Measurements from ENCODE around the gene CACNA1A.
"Not testable (repeated sequence)": the region's sequence is repeated elsewhere in the genome, so short reads cannot be mapped to it uniquely, and the experiment has no call there.

The CACNA1A gene

DNA sequence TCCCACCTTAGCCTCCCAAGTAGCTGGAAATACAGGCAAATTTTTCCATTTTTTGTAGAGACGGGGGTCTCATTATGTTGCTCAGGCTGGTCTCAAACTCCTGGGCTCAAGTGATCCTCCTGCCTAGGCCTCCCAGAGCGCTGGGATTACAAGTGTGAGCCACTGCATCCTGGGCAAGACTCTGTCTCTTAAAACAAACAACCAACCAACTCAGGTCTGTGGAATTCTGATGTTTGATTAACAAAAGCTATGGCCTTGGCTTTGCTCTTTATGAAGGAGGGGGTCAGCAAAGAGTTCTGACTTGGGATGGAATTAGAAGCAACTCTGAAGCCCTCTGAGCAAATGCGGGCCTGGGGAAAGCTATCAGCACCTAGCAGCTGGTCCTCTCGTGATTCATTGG lies 238.4 kb downstream of the CACNA1A start:
- DNase-seq: no peak

- no peak for DNase-seq
Observed at GRCh38 chr19:13267131-13267530, 239.1 kb downstream of the CACNA1A start.

DNA sequence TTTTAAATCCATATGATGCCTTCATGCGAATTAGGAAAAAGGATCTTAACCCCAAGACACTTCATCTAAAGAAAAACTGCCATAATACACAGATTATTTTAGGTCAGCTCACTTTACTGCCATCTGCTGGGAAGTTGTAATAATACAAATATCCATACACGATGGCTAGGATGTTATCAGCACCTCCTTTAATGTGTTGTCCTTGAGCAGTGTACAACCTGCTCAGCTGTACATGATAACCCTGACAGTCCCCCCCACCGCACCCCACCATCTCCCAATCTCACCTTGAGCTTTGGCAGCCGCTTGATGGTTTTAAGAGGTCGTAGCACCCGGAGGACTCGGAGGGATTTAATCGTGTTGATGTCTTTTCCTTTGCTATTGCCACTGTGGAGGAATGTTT lies 243.8 kb downstream of the CACNA1A start:
- no peak for DNase-seq

GRCh38 chr19:13260883-13261653 lies 245.2 kb downstream of the CACNA1A start:
- peak; percentile 45 for DNase-seq

DNA sequence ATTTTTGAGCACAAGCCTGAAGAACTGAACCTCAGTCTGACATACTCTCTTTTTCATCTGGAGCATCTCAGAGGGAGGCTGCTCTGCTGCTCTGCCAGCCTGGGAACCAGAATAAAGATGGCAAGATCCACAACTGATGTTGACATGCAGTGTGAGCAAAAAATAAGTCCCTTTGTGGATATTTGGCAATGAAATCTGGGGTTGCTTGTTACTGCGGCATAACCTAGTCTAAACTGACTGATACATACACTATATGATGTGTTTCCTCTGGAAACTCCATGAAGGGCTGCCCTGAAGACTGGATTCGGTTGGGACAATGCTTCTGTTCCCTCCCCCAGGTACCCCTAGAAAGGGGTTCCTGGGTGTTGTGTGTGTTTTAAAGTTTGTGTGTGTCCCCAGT lies 249.4 kb downstream of the CACNA1A start:
- DNase-seq: no peak

GRCh38 chr19:13256398-13256797 lies 249.9 kb downstream of the CACNA1A start:
- not testable (repeated sequence) for DNase-seq

DNA sequence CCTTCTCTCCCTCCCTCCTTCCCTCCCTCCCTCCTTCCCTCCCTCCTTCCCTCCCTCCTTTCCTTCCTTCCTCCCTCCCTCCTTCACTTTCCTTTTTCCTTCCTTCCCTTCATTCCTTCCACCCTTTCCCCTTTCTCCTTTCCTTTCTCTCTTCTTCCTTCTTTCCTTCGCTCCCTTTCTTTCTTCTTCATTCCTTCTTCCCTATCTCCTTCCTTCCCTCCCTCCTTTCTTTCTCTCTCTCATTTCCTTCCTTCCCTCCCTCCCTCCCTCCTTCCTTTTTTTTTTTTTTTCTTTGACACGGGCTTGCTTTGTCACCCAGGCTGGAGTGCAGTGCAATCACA lies 250.6 kb downstream of the CACNA1A start:
- DNase-seq: no peak

GRCh38 chr19:13255041-13255718 lies 251.1 kb downstream of the CACNA1A start:
- no peak for DNase-seq

- DNase-seq: no peak
Observed at GRCh38 chr19:13252569-13253335, 253.5 kb downstream of the CACNA1A start.

- DNase-seq: no peak
Observed at GRCh38 chr19:13244920-13245319, 261.4 kb downstream of the CACNA1A start.

DNA sequence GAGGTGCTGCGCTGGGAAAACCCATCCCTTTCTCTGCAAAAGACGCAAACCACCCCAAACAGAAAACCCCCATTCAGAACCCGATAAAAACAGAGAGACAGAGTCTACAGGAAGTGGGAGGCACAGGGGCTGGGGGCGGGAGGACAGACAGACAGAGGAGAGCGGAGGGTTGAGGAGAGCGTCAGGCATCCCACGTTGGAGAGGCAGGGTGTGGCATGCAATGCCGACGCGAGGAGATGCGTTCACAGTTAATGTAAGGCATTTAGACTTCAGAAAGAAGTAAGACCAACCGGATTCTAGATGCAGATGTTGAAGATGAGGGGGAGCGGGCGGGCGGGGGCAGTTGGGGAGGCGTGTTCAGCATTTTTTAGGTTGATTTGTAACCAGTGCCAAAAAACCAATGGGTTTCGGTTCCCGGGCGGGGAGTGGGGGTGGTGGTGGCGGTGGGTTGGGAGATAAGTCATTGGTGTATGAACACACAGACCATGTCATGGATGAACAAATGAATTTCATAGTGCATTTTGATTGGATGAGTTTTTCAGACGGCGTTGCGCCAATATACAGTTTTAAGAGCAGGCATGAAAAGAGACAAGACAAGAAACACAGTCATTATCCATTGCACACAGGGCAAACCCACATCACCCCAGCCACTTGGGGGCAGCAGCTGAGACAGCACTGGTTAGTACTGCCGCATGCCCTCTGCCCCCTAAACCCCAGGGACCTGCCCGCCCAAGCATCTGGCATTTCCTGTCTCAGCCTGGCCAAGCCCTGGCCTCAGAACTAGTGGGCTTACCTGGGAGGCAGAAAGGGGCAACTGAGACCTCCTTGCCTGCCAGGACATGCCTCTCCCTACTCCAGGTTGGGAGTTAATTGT lies 264.8 kb downstream of the CACNA1A start:
- peak; percentile 71 for DNase-seq

GRCh38 chr19:13240312-13241022 lies 265.8 kb downstream of the CACNA1A start:
- DNase-seq: no peak

DNA sequence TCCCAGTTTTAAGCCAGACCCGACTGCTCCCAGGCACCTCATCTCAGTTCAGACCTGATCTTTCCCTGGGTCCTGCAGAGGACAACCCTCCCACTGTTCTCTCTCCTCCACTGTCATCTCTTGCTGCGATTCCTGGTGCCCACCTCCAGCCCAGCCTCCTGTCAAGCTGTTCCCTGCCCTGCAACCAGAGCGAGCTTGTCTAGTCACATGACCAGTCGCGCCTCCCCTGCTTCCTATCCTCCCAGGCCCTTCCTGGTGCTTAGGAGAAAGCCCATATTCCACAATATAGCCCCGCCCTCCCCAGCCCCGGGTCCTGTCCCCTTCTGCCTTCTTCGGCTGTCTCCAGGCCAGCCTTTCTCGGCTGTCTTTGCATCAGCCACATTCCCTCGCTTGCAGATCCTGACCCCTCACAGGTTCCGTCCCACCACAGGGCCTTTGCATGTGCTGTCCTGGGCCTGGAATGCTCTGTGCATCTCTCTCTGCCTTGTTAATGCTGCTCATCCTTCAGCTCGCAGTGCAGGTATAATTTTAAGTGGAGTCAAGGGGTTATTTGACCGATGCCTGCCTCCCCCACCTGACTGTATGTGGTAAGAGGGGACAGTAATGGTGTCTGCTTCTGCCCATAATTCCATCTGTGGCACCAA lies 267.3 kb downstream of the CACNA1A start:
- DNase-seq: no peak

DNA sequence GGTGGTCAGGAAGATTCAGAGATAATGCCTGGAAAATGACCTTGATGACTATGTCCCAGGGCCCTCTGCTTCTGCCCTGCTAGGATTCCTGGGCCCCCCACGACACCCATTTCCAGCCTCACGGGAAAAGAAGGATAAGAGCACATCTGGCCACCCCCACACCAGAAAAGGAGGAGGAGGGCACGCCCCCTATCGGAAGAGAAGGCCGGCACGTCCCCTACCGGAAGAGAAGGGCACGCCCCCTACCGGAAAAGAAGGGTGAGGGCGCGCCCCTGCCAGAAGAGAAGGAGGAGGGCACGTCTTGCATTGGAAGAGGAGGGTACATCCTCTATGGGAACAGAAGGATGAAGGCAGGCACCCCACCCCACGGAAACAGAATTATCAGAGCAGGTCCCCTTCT lies 271.8 kb downstream of the CACNA1A start:
- DNase-seq: peak; percentile 77

DNA sequence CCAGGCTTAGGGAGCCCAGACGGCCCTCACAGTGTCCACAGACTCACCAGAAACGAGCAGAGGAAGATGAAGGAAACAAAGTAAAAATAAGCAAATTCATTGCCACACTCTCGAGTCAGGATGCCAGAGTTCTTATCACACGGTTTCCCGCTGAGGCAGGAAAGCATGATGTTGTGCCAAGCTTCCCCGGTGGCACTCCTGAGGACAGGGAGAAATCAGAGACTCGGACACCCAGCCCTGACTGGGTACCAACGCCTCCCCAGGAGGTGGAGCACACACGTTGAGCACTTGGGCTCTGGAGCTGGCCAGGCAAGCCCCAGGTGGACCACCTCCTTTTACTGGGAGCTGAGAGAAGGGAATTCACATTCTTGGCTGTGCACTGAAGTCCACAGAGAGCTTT lies 274.6 kb downstream of the CACNA1A start:
- DNase-seq: no peak

DNA sequence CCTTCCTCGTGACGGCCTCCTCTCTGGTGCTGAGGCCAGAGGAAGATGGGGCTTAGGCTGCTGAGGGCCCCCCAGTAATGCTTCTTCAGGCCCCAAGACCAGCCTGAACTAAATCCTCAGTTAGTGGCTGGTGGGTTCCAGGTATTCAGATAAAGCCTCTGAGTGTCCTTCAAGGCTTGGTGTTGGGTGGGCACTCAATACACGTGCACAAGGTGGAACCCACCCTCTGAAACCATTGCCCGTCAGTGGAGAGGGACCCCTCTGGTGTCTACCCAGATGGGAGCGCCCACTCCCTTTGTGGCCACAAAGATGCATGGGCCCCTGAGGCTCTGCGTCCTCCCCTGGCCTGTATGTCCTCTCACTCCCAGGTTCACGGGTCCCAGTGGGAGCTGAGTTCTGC lies 277.0 kb downstream of the CACNA1A start:
- no peak for DNase-seq

- no peak for DNase-seq
Observed at GRCh38 chr19:13228561-13228960, 277.7 kb downstream of the CACNA1A start.

- DNase-seq: no peak
Observed at GRCh38 chr19:13226983-13227382, 279.3 kb downstream of the CACNA1A start.

- DNase-seq: no peak
Observed at GRCh38 chr19:13225973-13226865, 280.1 kb downstream of the CACNA1A start.

GRCh38 chr19:13225085-13225484 lies 281.2 kb downstream of the CACNA1A start:
- DNase-seq: no peak

DNA sequence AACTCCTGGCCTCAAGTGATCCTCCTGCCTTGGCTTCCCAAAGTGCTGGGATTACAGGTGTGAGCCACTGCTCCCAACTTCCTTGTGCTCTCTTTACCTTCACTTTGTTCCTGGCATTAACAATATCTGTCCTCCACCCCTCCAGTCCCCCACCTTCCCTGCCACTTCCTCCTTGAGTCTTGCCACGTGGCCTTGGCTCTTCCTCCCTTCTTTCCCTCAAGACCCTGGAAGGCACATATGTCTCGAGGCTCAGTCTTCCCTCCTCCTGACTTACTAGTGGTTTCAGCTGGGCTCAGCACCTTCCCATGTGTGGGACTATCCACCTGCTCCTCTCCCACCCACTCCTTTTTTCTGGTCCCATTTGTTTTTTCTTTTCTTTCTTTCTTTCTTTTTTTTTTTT lies 285.4 kb downstream of the CACNA1A start:
- no peak for DNase-seq

Measured in stimulated activated CD8-positive, alpha-beta memory T cell treated with anti-CD3 and anti-CD28 coated beads, Interleukin-4, amount 100 ng/mL, for 48 hours (primary cell).